Progenitor cell of endocrine pancreas (in vitro differentiated cells): ENCODE data around the gene ZNF746. TPM values are rescaled to one million over a fixed set of nuclear protein-coding genes. Genes with fewer than 3 reads are reported as not detected.

Experiments used
- DNase-seq: peaks from one replicate; pipeline ENCODE4 v3.0.0; 2021; ENCODE audit warnings: low spot score; ENCODE audit not compliant: unreplicated experiment
- H3K27ac Mint-ChIP-seq: 2 replicates; pipeline ENCODE4 v1.8.0; 2021; ENCODE audit warnings: mild to moderate bottlenecking, moderate library complexity, mixed read lengths
- H3K27me3 Mint-ChIP-seq: 2 replicates; pipeline ENCODE4 v1.8.0; 2021; ENCODE audit warnings: mixed read lengths
- H3K36me3 Mint-ChIP-seq: 2 replicates; pipeline ENCODE4 v1.8.0; 2022; ENCODE audit warnings: mixed read lengths; ENCODE audit not compliant: insufficient read depth
- H3K4me1 Mint-ChIP-seq: 2 replicates; pipeline ENCODE4 v1.8.0; 2021; ENCODE audit warnings: low read depth, mixed read lengths
- H3K4me3 Mint-ChIP-seq: 2 replicates; pipeline ENCODE4 v1.8.0; 2021; ENCODE audit warnings: low read depth, mild to moderate bottlenecking, moderate library complexity, mixed read lengths
- H3K9me3 Mint-ChIP-seq: 2 replicates; pipeline ENCODE4 v1.8.0; 2021; ENCODE audit warnings: low read depth, mixed read lengths
- total RNA-seq: library from RNA; stranded (reverse); gene quantifications from 2 replicates; pipeline ENCODE4 v1.2.1, GENCODE V29; 2021
- TF ChIP-seq, protein P1 (sequence below): fragments of 200-600 bp; sonication (generic); IDR thresholded peaks from one replicate; pipeline ENCODE4 v1.5.0; 2021; ENCODE audit warnings: antibody characterized with exemption, mild to moderate bottlenecking; ENCODE audit not compliant: unreplicated experiment

ZNF746 gene
- total RNA-seq, 1 donor from 2014 or later = 26.7 TPM

DNA sequence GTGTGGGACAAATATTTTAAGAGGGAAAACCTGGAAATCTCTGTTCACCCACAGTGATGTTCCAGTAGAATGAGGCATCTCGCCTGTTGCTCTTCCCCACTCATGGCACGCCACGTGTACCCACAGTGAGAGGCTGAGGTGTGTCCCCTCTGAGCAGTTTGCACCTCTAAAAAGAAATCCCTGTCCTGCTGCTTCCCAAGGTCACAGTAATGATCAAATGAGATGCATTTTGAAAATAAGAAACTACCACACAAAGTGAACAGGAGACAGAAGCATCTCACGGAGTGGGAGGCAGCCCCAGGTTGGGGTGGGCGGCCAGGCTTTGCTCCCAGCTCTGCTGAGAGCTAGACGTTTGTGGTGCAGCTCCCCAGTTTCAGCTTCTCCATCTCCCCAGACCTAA lies 24.4 kb downstream of the ZNF746 start:
- H3K36me3 Mint-ChIP-seq = peaks cover 46% of the 10 kb centered on the region
- H3K9me3 Mint-ChIP-seq = peaks cover 4% of the 10 kb centered on the region
- no peaks in the 10 kb centered on the region for H3K4me1 Mint-ChIP-seq
- no peak overlapping the region for H3K27ac Mint-ChIP-seq
- H3K27me3 Mint-ChIP-seq = no peaks in the 10 kb centered on the region
- DNase-seq = no peak
- TF ChIP-seq, protein P1, sequence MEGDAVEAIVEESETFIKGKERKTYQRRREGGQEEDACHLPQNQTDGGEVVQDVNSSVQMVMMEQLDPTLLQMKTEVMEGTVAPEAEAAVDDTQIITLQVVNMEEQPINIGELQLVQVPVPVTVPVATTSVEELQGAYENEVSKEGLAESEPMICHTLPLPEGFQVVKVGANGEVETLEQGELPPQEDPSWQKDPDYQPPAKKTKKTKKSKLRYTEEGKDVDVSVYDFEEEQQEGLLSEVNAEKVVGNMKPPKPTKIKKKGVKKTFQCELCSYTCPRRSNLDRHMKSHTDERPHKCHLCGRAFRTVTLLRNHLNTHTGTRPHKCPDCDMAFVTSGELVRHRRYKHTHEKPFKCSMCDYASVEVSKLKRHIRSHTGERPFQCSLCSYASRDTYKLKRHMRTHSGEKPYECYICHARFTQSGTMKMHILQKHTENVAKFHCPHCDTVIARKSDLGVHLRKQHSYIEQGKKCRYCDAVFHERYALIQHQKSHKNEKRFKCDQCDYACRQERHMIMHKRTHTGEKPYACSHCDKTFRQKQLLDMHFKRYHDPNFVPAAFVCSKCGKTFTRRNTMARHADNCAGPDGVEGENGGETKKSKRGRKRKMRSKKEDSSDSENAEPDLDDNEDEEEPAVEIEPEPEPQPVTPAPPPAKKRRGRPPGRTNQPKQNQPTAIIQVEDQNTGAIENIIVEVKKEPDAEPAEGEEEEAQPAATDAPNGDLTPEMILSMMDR = no peak
- H3K4me3 Mint-ChIP-seq = no peak overlapping the region

DNA sequence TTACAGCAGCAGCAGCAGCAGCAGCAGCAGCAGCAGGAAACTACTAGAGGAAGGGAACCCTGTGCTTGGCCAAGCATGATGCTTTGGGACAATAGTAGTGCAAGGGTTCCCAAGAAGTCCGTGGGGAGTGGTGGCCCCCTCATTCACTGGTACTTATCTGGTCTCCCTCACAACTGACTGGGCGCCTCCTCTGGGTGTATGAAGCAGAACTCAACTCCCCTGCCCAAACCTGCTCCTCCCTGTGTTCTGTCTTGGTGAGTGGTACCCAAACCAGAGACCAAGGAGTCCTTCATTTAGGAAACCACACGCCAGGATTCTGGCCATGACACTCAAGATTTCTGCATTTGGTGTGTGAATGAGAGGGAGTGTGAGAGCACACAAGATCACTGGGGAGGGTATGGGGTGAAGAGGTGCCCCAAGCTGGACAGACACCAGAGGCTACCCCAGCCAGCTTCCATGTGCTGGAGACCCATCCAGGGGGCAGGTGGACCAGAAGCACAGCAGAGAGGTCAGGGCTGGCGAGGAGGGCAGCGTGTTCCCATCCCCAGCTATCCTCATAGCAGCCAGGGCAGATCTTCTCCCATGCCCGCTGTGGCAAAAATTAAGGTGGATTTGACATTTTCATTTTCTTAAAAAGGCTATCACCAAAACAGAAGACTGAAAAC lies 26.2 kb downstream of the ZNF746 start:
- H3K4me1 Mint-ChIP-seq = no peaks in the 10 kb centered on the region
- TF ChIP-seq, protein P1 = no peak
- peaks cover 8% of the 10 kb centered on the region for H3K9me3 Mint-ChIP-seq
- H3K27me3 Mint-ChIP-seq = no peaks in the 10 kb centered on the region
- no peak for DNase-seq
- no peak overlapping the region for H3K27ac Mint-ChIP-seq
- peaks cover 35% of the 10 kb centered on the region for H3K36me3 Mint-ChIP-seq
- no peak overlapping the region for H3K4me3 Mint-ChIP-seq

DNA sequence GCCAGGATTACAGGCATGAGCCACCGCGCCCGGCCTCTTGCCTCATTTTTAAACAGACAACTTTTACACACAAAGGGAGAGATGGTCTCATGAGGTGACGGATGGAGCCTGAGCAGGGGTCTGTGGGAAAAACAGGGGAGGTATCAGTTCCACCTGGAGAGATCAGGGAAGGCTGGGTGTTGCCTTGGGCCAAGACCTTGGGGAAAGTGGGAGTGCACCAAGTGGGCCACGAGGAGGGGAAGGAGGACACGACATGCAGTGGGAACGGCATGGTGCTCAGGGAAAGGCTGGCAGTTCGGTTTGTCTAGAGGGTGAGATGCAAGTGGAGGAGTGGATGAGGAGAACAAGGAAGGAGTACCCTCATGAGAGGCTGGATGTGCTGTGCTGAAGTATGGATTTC lies 27.8 kb downstream of the ZNF746 start:
- H3K4me1 Mint-ChIP-seq = no peaks in the 10 kb centered on the region
- no peak overlapping the region for H3K27ac Mint-ChIP-seq
- H3K4me3 Mint-ChIP-seq = no peak overlapping the region
- peaks cover 16% of the 10 kb centered on the region for H3K9me3 Mint-ChIP-seq
- no peaks in the 10 kb centered on the region for H3K27me3 Mint-ChIP-seq
- H3K36me3 Mint-ChIP-seq = peaks cover 27% of the 10 kb centered on the region
- no peak for DNase-seq
- TF ChIP-seq, protein P1 = no peak

DNA sequence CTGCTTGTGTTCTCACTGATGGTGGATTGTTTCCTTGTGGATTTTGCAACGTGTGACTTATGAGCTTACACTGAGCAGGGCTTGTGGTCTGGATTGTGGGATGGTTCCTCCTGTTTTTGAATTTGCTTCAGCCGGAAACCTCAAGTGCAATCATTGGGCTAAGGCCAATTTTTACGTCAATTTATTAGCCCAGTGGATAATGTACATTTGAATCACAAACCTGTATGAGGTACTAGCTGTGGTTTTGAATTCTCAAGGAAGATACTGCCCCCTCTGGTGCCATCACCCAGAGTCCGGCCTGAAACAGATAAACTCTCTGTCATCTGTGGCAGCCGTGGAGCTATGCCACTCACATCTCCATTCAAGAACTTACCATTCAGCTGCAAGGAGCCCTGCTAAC lies 29.4 kb downstream of the ZNF746 start:
- Mint-ChIP-seq H3K4me3 (no peak overlapping the region), H3K27me3 (no peaks in the 10 kb centered on the region), H3K4me1 (no peaks in the 10 kb centered on the region), H3K9me3 (peaks cover 16% of the 10 kb centered on the region), H3K27ac (no peak overlapping the region), H3K36me3 (peaks cover 19% of the 10 kb centered on the region)
- TF ChIP-seq, protein P1 = no peak
- DNase-seq = no peak

DNA sequence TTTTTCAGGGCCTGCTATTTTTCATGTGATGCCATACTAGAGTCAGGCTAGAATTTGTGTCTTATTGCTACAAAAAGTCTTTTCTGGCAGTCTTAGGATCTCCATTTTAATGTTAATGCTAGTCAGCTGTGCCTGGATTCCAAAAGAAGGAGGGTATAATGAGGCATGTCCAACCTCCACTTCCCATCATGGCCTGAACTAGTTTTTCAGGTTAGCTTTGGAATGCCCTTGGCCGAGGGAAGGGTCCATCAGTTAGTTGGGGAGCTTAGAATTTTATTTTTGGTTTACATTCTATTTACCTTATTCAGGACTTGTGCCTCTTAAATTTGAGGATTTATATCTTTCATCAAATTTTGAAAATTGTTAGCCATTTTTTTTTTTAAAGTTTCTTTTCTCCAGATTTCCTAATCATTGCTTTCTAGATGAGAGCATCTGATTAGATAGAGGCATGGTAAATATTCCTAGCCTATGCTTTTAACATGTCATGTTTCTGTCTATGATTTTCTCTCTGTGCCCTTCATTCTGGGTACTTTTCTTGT lies 30.2 kb downstream of the ZNF746 start:
- no peak for DNase-seq
- Mint-ChIP-seq H3K27me3 (peaks cover 2% of the 10 kb centered on the region), H3K4me3 (no peak overlapping the region), H3K27ac (no peak overlapping the region), H3K4me1 (no peaks in the 10 kb centered on the region), H3K36me3 (peaks cover 13% of the 10 kb centered on the region), H3K9me3 (peaks cover 16% of the 10 kb centered on the region)
- TF ChIP-seq, protein P1 = no peak
